ENCODE results near the gene C3.

- TF ChIP-seq, protein P1, sequence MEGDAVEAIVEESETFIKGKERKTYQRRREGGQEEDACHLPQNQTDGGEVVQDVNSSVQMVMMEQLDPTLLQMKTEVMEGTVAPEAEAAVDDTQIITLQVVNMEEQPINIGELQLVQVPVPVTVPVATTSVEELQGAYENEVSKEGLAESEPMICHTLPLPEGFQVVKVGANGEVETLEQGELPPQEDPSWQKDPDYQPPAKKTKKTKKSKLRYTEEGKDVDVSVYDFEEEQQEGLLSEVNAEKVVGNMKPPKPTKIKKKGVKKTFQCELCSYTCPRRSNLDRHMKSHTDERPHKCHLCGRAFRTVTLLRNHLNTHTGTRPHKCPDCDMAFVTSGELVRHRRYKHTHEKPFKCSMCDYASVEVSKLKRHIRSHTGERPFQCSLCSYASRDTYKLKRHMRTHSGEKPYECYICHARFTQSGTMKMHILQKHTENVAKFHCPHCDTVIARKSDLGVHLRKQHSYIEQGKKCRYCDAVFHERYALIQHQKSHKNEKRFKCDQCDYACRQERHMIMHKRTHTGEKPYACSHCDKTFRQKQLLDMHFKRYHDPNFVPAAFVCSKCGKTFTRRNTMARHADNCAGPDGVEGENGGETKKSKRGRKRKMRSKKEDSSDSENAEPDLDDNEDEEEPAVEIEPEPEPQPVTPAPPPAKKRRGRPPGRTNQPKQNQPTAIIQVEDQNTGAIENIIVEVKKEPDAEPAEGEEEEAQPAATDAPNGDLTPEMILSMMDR (IDR thresholded peaks at IDR 0.05; ENCODE audit: borderline replicate concordance, extremely low read depth, low read length, poor library complexity, severe bottlenecking), result no peak
- TF ChIP-seq EZH2 (IDR thresholded peaks at IDR 0.05; ENCODE audit: borderline replicate concordance, low read depth, low read length, severe bottlenecking), result no peak
These were observed 18.4 kb upstream of the C3 start for GRCh38 chr19:6738787-6739389.

Data from DND-41 (cell line).